Breast epithelium (tissue), 4 donors: Measurements from ENCODE around the gene ADAM22. TPM values are rescaled to one million over a fixed set of nuclear protein-coding genes. Genes with fewer than 3 reads are reported as not detected.

Experiments
- DNase-seq, 2 donors: peaks; one replicate each; pipeline ENCODE4 v3.0.0-alpha.2; 2019; ENCODE audit warnings: low spot score in 2 of 2
- H3K27ac ChIP-seq, 2 donors: fragments of 200-600 bp; sonication (generic) in 1 of 2; one replicate each; pipeline ENCODE4 v1.5.1; 2016 to 2019; ENCODE audit warnings: mild to moderate bottlenecking in 1 of 2
- H3K27me3 ChIP-seq, 2 donors: fragments of 200-600 bp; sonication (generic) in 1 of 2; one replicate each; pipeline versions ENCODE4 v1.5.1 to v1.6.0; 2017 to 2019; ENCODE audit warnings: control low read depth in 1 of 2, mild to moderate bottlenecking in 1 of 2
- H3K36me3 ChIP-seq: fragments of 200-600 bp; one replicate; pipeline ENCODE4 v1.5.1; 2019
- H3K4me1 ChIP-seq, 2 donors: fragments of 200-600 bp; sonication (generic); one replicate each; pipeline ENCODE4 v1.5.1; 2016 to 2019; ENCODE audit warnings: control low read depth in 1 of 2
- H3K4me3 ChIP-seq, 3 donors: fragments of 200-600 bp; sonication (generic); 1 replicate in 2 of 3; 2 replicates in 1 of 3; pipeline ENCODE4 v1.5.1; 2016 to 2019; ENCODE audit warnings: mild to moderate bottlenecking in 3 of 3, moderate library complexity in 2 of 3
- H3K9me3 ChIP-seq, 2 donors: fragments of 200-600 bp; sonication (generic) in 1 of 2; one replicate each; pipeline ENCODE4 v1.5.1; 2016 to 2019; ENCODE audit warnings: control low read depth in 1 of 2
- CTCF ChIP-seq, 3 donors: fragments of 450-650 bp; IDR thresholded peaks; one replicate each; pipeline ENCODE4 v1.5.1; 2016 to 2017; ENCODE audit warnings: antibody characterized with exemption in 3 of 3, mild to moderate bottlenecking in 3 of 3, moderate library complexity in 3 of 3
- POLR2A ChIP-seq: fragments of 450-650 bp; IDR thresholded peaks from one replicate; pipeline ENCODE4 v1.6.1; 2016; ENCODE audit warnings: antibody characterized with exemption, mild to moderate bottlenecking, moderate library complexity
- POLR2AphosphoS5 ChIP-seq, 3 donors: sonication (generic); formaldehyde crosslinking; IDR thresholded peaks; one replicate each; pipeline ENCODE4 v1.6.1; 2017; ENCODE audit warnings: antibody characterized with exemption in 3 of 3
- intact Hi-C: fragments of 100-400 bp; cut with DNase I; formaldehyde crosslinking; loops from one replicate; pipeline ENCODE4 v1.15.1; 2023; ENCODE audit warnings: low total_unique reads
- total RNA-seq, 3 donors: library from RNA; depleted of rRNA; stranded (reverse); fragments of >200 nt; gene quantifications; one replicate each; pipeline ENCODE4 v1.1.0, GENCODE V29; 2016

ADAM22 gene
- total RNA-seq, 3 donors from 2014 or later: 2.3 to 7.5 (median 3.4) TPM

GRCh38 chr7:88208521-88208920 is 274.5 kb downstream of the ADAM22 start:
- TF ChIP-seq CTCF (IDR thresholded peaks at IDR 0.05) (no peak), POLR2A (no peak)
- Histone ChIP-seq H3K4me1 (no peaks in the 10 kb centered on the region), H3K4me3 (no peak overlapping the region), H3K9me3 (no peaks in the 10 kb centered on the region), H3K27me3 (no peaks in the 10 kb centered on the region), H3K36me3 (peaks cover 12% of the 10 kb centered on the region), H3K27ac (no peak overlapping the region)
- no peak for DNase-seq
- intact Hi-C loops: no loop called here

- DNase-seq: no peak
- H3K4me1 ChIP-seq: peaks cover 0 to 10% of the 10 kb centered on the region in 2 donors
- H3K9me3 ChIP-seq: no peaks in the 10 kb centered on the region
- no peak overlapping the region for H3K4me3 ChIP-seq
- intact Hi-C loops: no loop called here
- no peak for TF ChIP-seq CTCF (IDR thresholded peaks at IDR 0.05)
- no peak for TF ChIP-seq POLR2A
- no peak for TF ChIP-seq POLR2AphosphoS5 (IDR thresholded peaks at IDR 0.05)
- no peak overlapping the region for H3K27ac ChIP-seq
- H3K36me3 ChIP-seq: peaks cover 9% of the 10 kb centered on the region
- H3K27me3 ChIP-seq: no peaks in the 10 kb centered on the region
Measured at GRCh38 chr7:88212918-88213317, 278.9 kb downstream of the ADAM22 start.

- Histone ChIP-seq H3K27me3 (no peaks in the 10 kb centered on the region), H3K4me1 (peaks cover 0 to 15% of the 10 kb centered on the region in 2 donors), H3K9me3 (no peaks in the 10 kb centered on the region), H3K4me3 (no peak overlapping the region), H3K36me3 (peaks cover 9% of the 10 kb centered on the region), H3K27ac (no peak overlapping the region)
- intact Hi-C loops: no loop called here
- TF ChIP-seq POLR2A (no peak), CTCF (IDR thresholded peaks at IDR 0.05) (no peak), POLR2AphosphoS5 (IDR thresholded peaks at IDR 0.05) (no peak)
- no peak for DNase-seq
Measured at GRCh38 chr7:88214456-88214855, 280.4 kb downstream of the ADAM22 start.

- no peak overlapping the region for H3K27ac ChIP-seq
Measured at GRCh38 chr7:88215295-88215694, 281.2 kb downstream of the ADAM22 start.

GRCh38 chr7:88216276-88216675 is 282.2 kb downstream of the ADAM22 start:
- Histone ChIP-seq H3K4me3 (no peak overlapping the region), H3K4me1 (peaks cover 0 to 15% of the 10 kb centered on the region in 2 donors), H3K36me3 (peaks cover 4% of the 10 kb centered on the region), H3K9me3 (no peaks in the 10 kb centered on the region), H3K27ac (no peak overlapping the region), H3K27me3 (no peaks in the 10 kb centered on the region)
- intact Hi-C loops: no loop called here
- no peak for DNase-seq
- TF ChIP-seq CTCF (IDR thresholded peaks at IDR 0.05): no peak
- TF ChIP-seq POLR2AphosphoS5 (IDR thresholded peaks at IDR 0.05): no peak
- no peak for TF ChIP-seq POLR2A

More at GRCh38 chr7:88215295-88215694, 281.2 kb downstream of the ADAM22 start:
- Histone ChIP-seq H3K4me3 (no peak overlapping the region), H3K36me3 (peaks cover 9% of the 10 kb centered on the region), H3K9me3 (no peaks in the 10 kb centered on the region), H3K27me3 (no peaks in the 10 kb centered on the region), H3K4me1 (peaks cover 0 to 15% of the 10 kb centered on the region in 2 donors)
- TF ChIP-seq POLR2AphosphoS5 (IDR thresholded peaks at IDR 0.05) (no peak), CTCF (IDR thresholded peaks at IDR 0.05) (no peak), POLR2A (no peak)
- no peak for DNase-seq
- intact Hi-C loops: no loop called here
